ENCODE data around the gene CREM. TPM values are rescaled to one million over a fixed set of nuclear protein-coding genes. Genes with fewer than 3 reads are reported as not detected.

The CREM gene
- total RNA-seq, 1 experiment from 2014 or later: 30.2 TPM

- Mint-ChIP-seq H3K36me3 (ENCODE audit: insufficient read depth, unreplicated experiment) (peaks cover 20% of the 10 kb centered on the region), H3K4me3 (ENCODE audit: unreplicated experiment) (no peak overlapping the region), H3K27me3 (ENCODE audit: insufficient read depth, unreplicated experiment) (no peaks in the 10 kb centered on the region), H3K27ac (ENCODE audit: low read depth, unreplicated experiment) (no peak overlapping the region), H3K9me3 (ENCODE audit: unreplicated experiment) (no peaks in the 10 kb centered on the region), H3K4me1 (ENCODE audit: insufficient read depth, unreplicated experiment) (no peaks in the 10 kb centered on the region)
- intact Hi-C loops (cut with micrococcal nuclease): no loop called here
- TF ChIP-seq CTCF (IDR thresholded peaks at IDR 0.05; ENCODE audit: unreplicated experiment): no peak
- CTCF ChIA-PET: interaction anchor here (0.9 to 2.1 kb wide), 3 partner anchors 10 to 85 kb away, joined by 3 to 11 read pairs (median 3); no protein-coding TSS in a partner anchor
- POLR2A ChIA-PET: interaction anchor here (2.3 kb wide), 1 partner anchor 10 kb away, joined by 5 read pairs; no protein-coding TSS in a partner anchor
- BruUV-seq (replicated peaks): no TSS peak
- no peak for DNase-seq (ENCODE audit: unreplicated experiment)
Measured at GRCh38 chr10:35206274-35206673, 79.6 kb downstream of the CREM start.

- ChIA-PET CTCF (interaction anchor here (2.1 kb wide), 1 partner anchor 88 kb away, joined by 6 read pairs; no protein-coding TSS in a partner anchor), POLR2A (interaction anchor here (2.3 kb wide), 1 partner anchor 12 kb away, joined by 5 read pairs; no protein-coding TSS in a partner anchor)
- H3K4me3 Mint-ChIP-seq (ENCODE audit: unreplicated experiment): no peak overlapping the region
- intact Hi-C loops (cut with micrococcal nuclease): no loop called here
- DNase-seq (ENCODE audit: unreplicated experiment): no peak
- H3K36me3 Mint-ChIP-seq (ENCODE audit: insufficient read depth, unreplicated experiment): peaks cover 20% of the 10 kb centered on the region
- no peaks in the 10 kb centered on the region for H3K9me3 Mint-ChIP-seq (ENCODE audit: unreplicated experiment)
- H3K27me3 Mint-ChIP-seq (ENCODE audit: insufficient read depth, unreplicated experiment): no peaks in the 10 kb centered on the region
- no peaks in the 10 kb centered on the region for H3K4me1 Mint-ChIP-seq (ENCODE audit: insufficient read depth, unreplicated experiment)
- BruUV-seq (replicated peaks): no TSS peak
- TF ChIP-seq CTCF (IDR thresholded peaks at IDR 0.05; ENCODE audit: unreplicated experiment): no peak
- no peak overlapping the region for H3K27ac Mint-ChIP-seq (ENCODE audit: low read depth, unreplicated experiment)
Measured at GRCh38 chr10:35208536-35208935, 81.9 kb downstream of the CREM start.

GRCh38 chr10:35208949-35209613 lies 82.4 kb downstream of the CREM start:
- TF ChIP-seq CTCF (IDR thresholded peaks at IDR 0.05; ENCODE audit: unreplicated experiment): no peak
- Mint-ChIP-seq H3K27ac (ENCODE audit: low read depth, unreplicated experiment) (no peak overlapping the region), H3K9me3 (ENCODE audit: unreplicated experiment) (no peaks in the 10 kb centered on the region), H3K36me3 (ENCODE audit: insufficient read depth, unreplicated experiment) (peaks cover 19% of the 10 kb centered on the region), H3K27me3 (ENCODE audit: insufficient read depth, unreplicated experiment) (no peaks in the 10 kb centered on the region), H3K4me1 (ENCODE audit: insufficient read depth, unreplicated experiment) (no peaks in the 10 kb centered on the region), H3K4me3 (ENCODE audit: unreplicated experiment) (no peak overlapping the region)
- no peak for DNase-seq (ENCODE audit: unreplicated experiment)
- intact Hi-C loops (cut with micrococcal nuclease): no loop called here
- no TSS peak for BruUV-seq (replicated peaks)
- CTCF ChIA-PET: interaction anchor here (0.5 to 2.1 kb wide), 5 partner anchors 9 to 89 kb away, joined by 3 to 6 read pairs (median 3); no protein-coding TSS in a partner anchor
- POLR2A ChIA-PET: interaction anchor here (0.5 kb wide), 1 partner anchor 129 kb away, joined by 3 read pairs; no protein-coding TSS in a partner anchor

- Mint-ChIP-seq H3K4me1 (ENCODE audit: insufficient read depth, unreplicated experiment) (no peaks in the 10 kb centered on the region), H3K36me3 (ENCODE audit: insufficient read depth, unreplicated experiment) (peaks cover 14% of the 10 kb centered on the region), H3K4me3 (ENCODE audit: unreplicated experiment) (no peak overlapping the region), H3K9me3 (ENCODE audit: unreplicated experiment) (no peaks in the 10 kb centered on the region), H3K27me3 (ENCODE audit: insufficient read depth, unreplicated experiment) (no peaks in the 10 kb centered on the region), H3K27ac (ENCODE audit: low read depth, unreplicated experiment) (no peak overlapping the region)
- POLR2A ChIA-PET: interaction anchor here (0.8 to 1.4 kb wide), 3 partner anchors 11 to 85 kb away, joined by 3 read pairs; partner anchors contain the start of gene CREM
- BruUV-seq (replicated peaks): no TSS peak
- no peak for DNase-seq (ENCODE audit: unreplicated experiment)
- intact Hi-C loops (cut with micrococcal nuclease): no loop called here
- no peak for TF ChIP-seq CTCF (IDR thresholded peaks at IDR 0.05; ENCODE audit: unreplicated experiment)
- CTCF ChIA-PET: interaction anchor here (0.6 to 0.9 kb wide), 2 partner anchors 44 to 815 kb away, joined by 3 read pairs; no protein-coding TSS in a partner anchor
Measured at GRCh38 chr10:35210961-35211360, 84.3 kb downstream of the CREM start.

Data from MCF 10A (cell line).